H9 (cell line): ENCODE data around the gene SCAF4. TPM values are rescaled to one million over a fixed set of nuclear protein-coding genes. Genes with fewer than 3 reads are reported as not detected.

ENCODE experiments used
- DNase-seq: peaks from one replicate; pipeline ENCODE4 v3.0.0-alpha.2; 2017
- H2AFZ ChIP-seq: one replicate; pipeline ENCODE4 v1.6.1; 2013; ENCODE audit warnings: mild to moderate bottlenecking, low read length, control low read depth, moderate library complexity
- H2AK5ac ChIP-seq: 2 replicates; pipeline ENCODE4 v1.6.1; 2013; ENCODE audit warnings: low read length, control low read depth, mixed read lengths; ENCODE audit not compliant: insufficient read length
- H2BK120ac ChIP-seq: one replicate; pipeline ENCODE4 v1.6.1; 2013; ENCODE audit warnings: low read depth, mild to moderate bottlenecking, low read length, control low read depth, inconsistent platforms; ENCODE audit not compliant: poor library complexity, severe bottlenecking
- H2BK12ac ChIP-seq: 2 replicates; pipeline ENCODE4 v1.6.1; 2013; ENCODE audit warnings: low read length, control low read depth, mixed read lengths, low read depth; ENCODE audit not compliant: insufficient read length
- H2BK15ac ChIP-seq: 2 replicates; pipeline ENCODE4 v1.6.1; 2013; ENCODE audit warnings: low read depth, low read length, control low read depth
- H2BK20ac ChIP-seq: one replicate; pipeline ENCODE4 v1.6.1; 2013; ENCODE audit warnings: low read depth, mild to moderate bottlenecking, low read length, control low read depth, inconsistent platforms; ENCODE audit not compliant: poor library complexity, severe bottlenecking
- H2BK5ac ChIP-seq: 2 replicates; pipeline ENCODE4 v1.6.1; 2013; ENCODE audit warnings: low read length, control low read depth, mixed read lengths; ENCODE audit not compliant: insufficient read length
- H3K14ac ChIP-seq: 2 replicates; pipeline ENCODE4 v1.6.1; 2013; ENCODE audit warnings: low read length, control low read depth; ENCODE audit not compliant: insufficient read depth
- H3K18ac ChIP-seq: 2 replicates; pipeline ENCODE4 v1.6.1; 2013; ENCODE audit warnings: low read depth, mild to moderate bottlenecking, mixed read lengths, low read length, control low read depth; ENCODE audit not compliant: insufficient read length
- H3K23ac ChIP-seq: 2 replicates; pipeline ENCODE4 v1.6.1; 2013; ENCODE audit warnings: low read length, control low read depth, mixed read lengths, low read depth; ENCODE audit not compliant: insufficient read length
- H3K23me2 ChIP-seq: 2 replicates; pipeline ENCODE4 v1.6.1; 2013; ENCODE audit warnings: low read depth, mild to moderate bottlenecking, mixed read lengths, low read length, control low read depth; ENCODE audit not compliant: insufficient read length, poor library complexity, severe bottlenecking
- H3K27ac ChIP-seq: 2 replicates; pipeline ENCODE4 v1.5.1; 2013; ENCODE audit warnings: low read length, control low read depth, mixed read lengths, low read depth; ENCODE audit not compliant: insufficient read length
- H3K27me3 ChIP-seq: 2 replicates; pipeline ENCODE4 v1.6.1; 2013; ENCODE audit warnings: low read length, control low read depth, inconsistent platforms; ENCODE audit not compliant: insufficient read depth
- H3K4ac ChIP-seq: 2 replicates; pipeline ENCODE4 v1.6.1; 2013; ENCODE audit warnings: low read depth, mild to moderate bottlenecking, control low read depth, inconsistent platforms, low read length, moderate library complexity
- H3K4me1 ChIP-seq: 2 replicates; pipeline ENCODE4 v1.6.1; 2013; ENCODE audit warnings: low read length, control low read depth, inconsistent platforms; ENCODE audit not compliant: insufficient read depth
- H3K4me2 ChIP-seq: 2 replicates; pipeline ENCODE4 v1.6.1; 2013; ENCODE audit warnings: low read length, control low read depth, mixed read lengths; ENCODE audit not compliant: insufficient read length, insufficient read depth
- H3K56ac ChIP-seq: 2 replicates; pipeline ENCODE4 v1.6.1; 2013; ENCODE audit warnings: low read depth, mild to moderate bottlenecking, mixed read lengths, low read length, control low read depth; ENCODE audit not compliant: insufficient read length
- H3K79me1 ChIP-seq: 2 replicates; pipeline ENCODE4 v1.6.1; 2013; ENCODE audit warnings: low read depth, mild to moderate bottlenecking, moderate library complexity, low read length, control low read depth, inconsistent platforms; ENCODE audit not compliant: insufficient read depth, poor library complexity, severe bottlenecking
- H3K79me2 ChIP-seq: 2 replicates; pipeline ENCODE4 v1.6.1; 2013; ENCODE audit warnings: low read length, control low read depth, inconsistent platforms; ENCODE audit not compliant: insufficient read depth
- H3K9ac ChIP-seq: 2 replicates; pipeline ENCODE4 v1.6.1; 2013; ENCODE audit warnings: low read length, control low read depth, mixed read lengths; ENCODE audit not compliant: insufficient read length; ENCODE audit errors: extremely low read depth
- H3K9me3 ChIP-seq: one replicate; pipeline ENCODE4 v1.6.1; 2013; ENCODE audit warnings: low read depth, low read length, inconsistent platforms; ENCODE audit not compliant: control insufficient read depth
- H3T11ph ChIP-seq: one replicate; pipeline ENCODE4 v1.6.1; 2013; ENCODE audit warnings: mild to moderate bottlenecking, low read length, control low read depth, inconsistent platforms
- H4K20me1 ChIP-seq: one replicate; pipeline ENCODE4 v1.6.1; 2013; ENCODE audit not compliant: control insufficient read depth, insufficient read length, insufficient read depth
- H4K5ac ChIP-seq: 2 replicates; pipeline ENCODE4 v1.6.1; 2013; ENCODE audit warnings: low read depth, mild to moderate bottlenecking, mixed read lengths, low read length, control low read depth; ENCODE audit not compliant: insufficient read length
- H4K8ac ChIP-seq: replicated peaks from 2 replicates; pipeline ENCODE4 v1.6.1; 2013; ENCODE audit warnings: low read length, control low read depth, mixed read lengths, low read depth; ENCODE audit not compliant: insufficient read length
- H4K91ac ChIP-seq: 2 replicates; pipeline ENCODE4 v1.6.1; 2013; ENCODE audit warnings: low read depth, mild to moderate bottlenecking, moderate library complexity, mixed read lengths, low read length, control low read depth; ENCODE audit not compliant: insufficient read length
- H3K27ac Mint-ChIP-seq, 3 experiments: 2 replicates in 2 of 3; 3 replicates in 1 of 3; pipeline ENCODE4 v1.8.0; 2020 to 2021; ENCODE audit warnings: mixed read lengths in 3 of 3, mild to moderate bottlenecking in 1 of 3, moderate library complexity in 1 of 3
- H3K27me3 Mint-ChIP-seq: 2 replicates; pipeline ENCODE4 v1.8.0; 2021; ENCODE audit warnings: low read depth, mild to moderate bottlenecking, moderate library complexity, mixed read lengths
- H3K36me3 Mint-ChIP-seq, 3 experiments: 2 replicates in 2 of 3; 3 replicates in 1 of 3; pipeline ENCODE4 v1.8.0; 2020 to 2021; ENCODE audit warnings: low read depth in 3 of 3, mixed read lengths in 3 of 3; ENCODE audit not compliant: insufficient read depth in 1 of 3
- H3K4me1 Mint-ChIP-seq, 2 experiments: 2 replicates each; pipeline ENCODE4 v1.8.0; 2020; ENCODE audit warnings: mixed read lengths in 2 of 2
- H3K4me3 Mint-ChIP-seq, 2 experiments: 2 replicates in 1 of 2; 3 replicates in 1 of 2; pipeline ENCODE4 v1.8.0; 2020 to 2021; ENCODE audit warnings: mild to moderate bottlenecking in 2 of 2, mixed read lengths in 2 of 2, moderate library complexity in 1 of 2
- H3K9me3 Mint-ChIP-seq, 2 experiments: 2 replicates in 1 of 2; 3 replicates in 1 of 2; pipeline ENCODE4 v1.8.0; 2020; ENCODE audit warnings: mild to moderate bottlenecking in 2 of 2, mixed read lengths in 2 of 2, moderate library complexity in 1 of 2
- WGBS: extraction: QIAGEN DNeasy Blood & Tissue Kit; methylation state at CpG from one replicate; pipeline ENCODE4 v1.1.7; 2013; ENCODE audit warnings: missing lambda C conversion rate, low lambda C conversion rate, mixed read lengths; ENCODE audit not compliant: insufficient read length; ENCODE audit errors: extremely low coverage; 5-methylcytosine and 5-hydroxymethylcytosine counted together
- total RNA-seq: library from RNA; stranded (reverse); gene quantifications from 2 replicates; pipeline ENCODE4 v1.2.1, GENCODE V29; 2021
- TF ChIP-seq, protein P1 (sequence below): fragments of 200-600 bp; sonication (generic); conservative IDR thresholded peaks from 3 replicates; pipeline ENCODE4 v1.8.0; 2021; ENCODE audit warnings: antibody characterized with exemption, mild to moderate bottlenecking

SCAF4 gene
- total RNA-seq, 1 experiment from 2014 or later = 76.8 TPM

- no peak for DNase-seq
- Mint-ChIP-seq H3K27me3 (no peaks in the 10 kb centered on the region), H3K36me3 (peaks cover 5% of the 10 kb centered on the region in 3 experiments; a peak in 5 of 7 replicates), H3K27ac (no peak overlapping the region), H3K4me3 (no peak overlapping the region), H3K9me3 (no peaks in the 10 kb centered on the region), H3K4me1 (peaks cover 10 to 14% of the 10 kb centered on the region in 2 experiments)
- H3K23ac ChIP-seq = no peak overlapping the region
- H3K4me2 ChIP-seq = no peak overlapping the region
- no peak overlapping the region for H4K91ac ChIP-seq
- H3K9me3 ChIP-seq = no peaks in the 10 kb centered on the region
- no peak overlapping the region for H3K27ac ChIP-seq
- H4K20me1 ChIP-seq = no peaks in the 10 kb centered on the region
- no peak overlapping the region for H3K9ac ChIP-seq
- H3K18ac ChIP-seq = no peak overlapping the region
- no peaks in the 10 kb centered on the region for H3K27me3 ChIP-seq
- no peak overlapping the region for H2BK20ac ChIP-seq
- no peak overlapping the region for H2AFZ ChIP-seq
- no peaks in the 10 kb centered on the region for H3K79me2 ChIP-seq
- H4K8ac ChIP-seq = no peak overlapping the region
- no peaks in the 10 kb centered on the region for H3K4me1 ChIP-seq
- H2BK120ac ChIP-seq = no peak overlapping the region
- TF ChIP-seq, protein P1, sequence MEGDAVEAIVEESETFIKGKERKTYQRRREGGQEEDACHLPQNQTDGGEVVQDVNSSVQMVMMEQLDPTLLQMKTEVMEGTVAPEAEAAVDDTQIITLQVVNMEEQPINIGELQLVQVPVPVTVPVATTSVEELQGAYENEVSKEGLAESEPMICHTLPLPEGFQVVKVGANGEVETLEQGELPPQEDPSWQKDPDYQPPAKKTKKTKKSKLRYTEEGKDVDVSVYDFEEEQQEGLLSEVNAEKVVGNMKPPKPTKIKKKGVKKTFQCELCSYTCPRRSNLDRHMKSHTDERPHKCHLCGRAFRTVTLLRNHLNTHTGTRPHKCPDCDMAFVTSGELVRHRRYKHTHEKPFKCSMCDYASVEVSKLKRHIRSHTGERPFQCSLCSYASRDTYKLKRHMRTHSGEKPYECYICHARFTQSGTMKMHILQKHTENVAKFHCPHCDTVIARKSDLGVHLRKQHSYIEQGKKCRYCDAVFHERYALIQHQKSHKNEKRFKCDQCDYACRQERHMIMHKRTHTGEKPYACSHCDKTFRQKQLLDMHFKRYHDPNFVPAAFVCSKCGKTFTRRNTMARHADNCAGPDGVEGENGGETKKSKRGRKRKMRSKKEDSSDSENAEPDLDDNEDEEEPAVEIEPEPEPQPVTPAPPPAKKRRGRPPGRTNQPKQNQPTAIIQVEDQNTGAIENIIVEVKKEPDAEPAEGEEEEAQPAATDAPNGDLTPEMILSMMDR = no peak
- no peak overlapping the region for H2BK15ac ChIP-seq
- no peaks in the 10 kb centered on the region for H3K79me1 ChIP-seq
- H3K4ac ChIP-seq = no peak overlapping the region
- no peaks in the 10 kb centered on the region for H3K23me2 ChIP-seq
- no peak overlapping the region for H2BK5ac ChIP-seq
- H2BK12ac ChIP-seq = no peak overlapping the region
- H4K5ac ChIP-seq = no peak overlapping the region
- no peak overlapping the region for H3T11ph ChIP-seq
- H3K14ac ChIP-seq = no peak overlapping the region
- no peak overlapping the region for H3K56ac ChIP-seq
- no peak overlapping the region for H2AK5ac ChIP-seq
- no CpG with 5 or more reads among the region's 7 CpGs for WGBS
Observed at GRCh38 chr21:31675318-31675717, 56.6 kb downstream of the SCAF4 start.
